ENCODE results near the gene UNC13D. TPM values are rescaled to one million over a fixed set of nuclear protein-coding genes. Genes with fewer than 3 reads are reported as not detected.
"Not testable (repeated sequence)": the region's sequence is repeated elsewhere in the genome, so short reads cannot be mapped to it uniquely, and the experiment has no call there.

The UNC13D gene
- total and polyA plus RNA-seq, 12 donors, result 3.0 to 20.7 (median 8.5) TPM

GRCh38 chr17:75891605-75892555 is 47.7 kb upstream of the UNC13D start:
- Histone ChIP-seq H3K36me3 (peaks cover 0 to 53% (median 16%) of the 10 kb centered on the region in 9 donors), H3K4me3 (no peak overlapping the region), H3K4me1 (peaks cover 9 to 29% (median 19%) of the 10 kb centered on the region in 9 donors), H3K9me3 (no peaks in the 10 kb centered on the region), H3K27me3 (no peaks in the 10 kb centered on the region), H3K27ac (no peak overlapping the region)
- no peak for DNase-seq
- no peak for ATAC-seq
- no peak for TF ChIP-seq CTCF (IDR thresholded peaks at IDR 0.05)
- WGBS, 2 donors, result 78 to 81% methylated on average over 32 of the region's 32 CpGs
- intact Hi-C loops (cut with DNase I), result loop anchor here in 3 of 10 donors (5.0 to 10.0 kb wide), 3 partner anchors 120 to 130 kb away; partner anchors contain the start of gene GALK1 (in 1 of the 3)

GRCh38 chr17:75891022-75891604 is 46.9 kb upstream of the UNC13D start:
- peaks cover 0 to 53% (median 16%) of the 10 kb centered on the region in 9 donors for H3K36me3 ChIP-seq
- H3K4me3 ChIP-seq, result no peak overlapping the region
- peaks cover 9 to 28% (median 19%) of the 10 kb centered on the region in 9 donors for H3K4me1 ChIP-seq
- 89 to 94% methylated on average over 31 of the region's 31 CpGs for WGBS, 2 donors
- DNase-seq (no peak), ATAC-seq (no peak)
- H3K27ac ChIP-seq, result no peak overlapping the region
- H3K9me3 ChIP-seq, result no peaks in the 10 kb centered on the region
- no peak for TF ChIP-seq CTCF (IDR thresholded peaks at IDR 0.05)
- intact Hi-C loops (cut with DNase I), result loop anchor here in 3 of 10 donors (5.0 to 10.0 kb wide), 3 partner anchors 119 to 129 kb away; partner anchors contain the start of gene GALK1 (in 1 of the 3)
- H3K27me3 ChIP-seq, result no peaks in the 10 kb centered on the region

GRCh38 chr17:75889454-75889853 is 45.2 kb upstream of the UNC13D start:
- DNase-seq, result no peak
- WGBS, 2 donors, result 75 to 77% methylated on average over 6 of the region's 6 CpGs
- intact Hi-C loops (cut with DNase I), result no loop called here
- TF ChIP-seq CTCF (IDR thresholded peaks at IDR 0.05), result no peak
- Histone ChIP-seq H3K4me1 (peaks cover 0 to 17% (median 4%) of the 10 kb centered on the region in 9 donors), H3K27ac (no peak overlapping the region), H3K27me3 (no peaks in the 10 kb centered on the region), H3K9me3 (no peaks in the 10 kb centered on the region), H3K36me3 (peaks cover 0 to 53% (median 16%) of the 10 kb centered on the region in 9 donors), H3K4me3 (no peak overlapping the region)
- ATAC-seq, result no peak

GRCh38 chr17:75888484-75888883 is 44.3 kb upstream of the UNC13D start:
- 85 to 87% methylated on average over 6 of the region's 6 CpGs for WGBS, 2 donors

GRCh38 chr17:75885860-75886259 is 41.7 kb upstream of the UNC13D start:
- H3K9me3 ChIP-seq; H3K4me3 ChIP-seq; H3K27me3 ChIP-seq; H3K27ac ChIP-seq; intact Hi-C loops (cut with DNase I); DNase-seq; ATAC-seq: not testable (repeated sequence)
- WGBS, 2 donors, result 84% methylated on average over 9 of the region's 9 CpGs
- Histone ChIP-seq H3K36me3 (peaks cover 0 to 33% (median 8%) of the 10 kb centered on the region in 9 donors), H3K4me1 (peaks cover 0 to 12% (median 0%) of the 10 kb centered on the region in 9 donors)

More at GRCh38 chr17:75888484-75888883, 44.3 kb upstream of the UNC13D start:
- no peak for TF ChIP-seq CTCF (IDR thresholded peaks at IDR 0.05)
- no peak overlapping the region for H3K27ac ChIP-seq
- peaks cover 0 to 53% (median 16%) of the 10 kb centered on the region in 9 donors for H3K36me3 ChIP-seq
- intact Hi-C loops (cut with DNase I), result no loop called here
- H3K9me3 ChIP-seq, result no peaks in the 10 kb centered on the region
- DNase-seq, result no peak
- H3K4me1 ChIP-seq, result peaks cover 0 to 12% (median 0%) of the 10 kb centered on the region in 9 donors
- ATAC-seq, result no peak
- no peak overlapping the region for H3K4me3 ChIP-seq
- H3K27me3 ChIP-seq, result no peaks in the 10 kb centered on the region
